Stimulated activated CD4-positive, alpha-beta T cell treated with anti-CD3 and anti-CD28 coated beads, Interleukin-12 subunit alpha, Interleukin-12 subunit beta, amount 100 ng/mL, for 24 hours (primary cell): Measurements from ENCODE around the gene CPLX1.

Experiments used
- DNase-seq, 2 experiments: peaks; one replicate each; pipeline ENCODE4 v3.0.0-alpha.2; 2020; ENCODE audit warnings: low read depth in 2 of 2

Gene CPLX1

GRCh38 chr4:825971-826330 lies at the start of gene CPLX1:
TSS of gene CPLX1 (minus strand) at chr4:826129. CDS start at chr4:824522, 1,607 bp downstream.
- DNase-seq = peak in 1 of 2 experiments; percentile 17

GRCh38 chr4:874971-875817 lies 49.3 kb upstream of the CPLX1 start:
- no peak for DNase-seq

GRCh38 chr4:874056-874455 lies 48.1 kb upstream of the CPLX1 start:
- DNase-seq = no peak

GRCh38 chr4:872241-872981 lies 46.5 kb upstream of the CPLX1 start:
- no peak for DNase-seq

DNA sequence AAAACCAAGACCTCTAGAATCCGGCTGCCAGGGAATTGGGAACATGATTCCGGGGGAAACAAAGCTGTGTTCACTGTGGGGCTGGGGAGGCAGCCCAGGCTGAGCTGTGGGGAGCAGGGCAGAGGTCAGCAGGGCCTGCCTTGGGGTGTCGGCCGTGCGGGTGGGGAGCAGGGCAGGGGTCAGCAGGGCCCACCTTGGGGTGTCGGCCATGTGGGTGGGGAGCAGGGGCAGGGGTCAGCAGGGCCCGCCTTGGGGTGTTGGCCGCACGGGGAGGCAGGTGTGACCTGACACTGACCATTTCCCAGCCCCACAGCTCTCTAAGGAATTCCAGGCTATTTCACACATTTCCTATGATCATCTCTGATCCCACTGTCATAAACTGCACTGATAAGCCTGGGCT lies 45.6 kb upstream of the CPLX1 start:
- no peak for DNase-seq

DNA sequence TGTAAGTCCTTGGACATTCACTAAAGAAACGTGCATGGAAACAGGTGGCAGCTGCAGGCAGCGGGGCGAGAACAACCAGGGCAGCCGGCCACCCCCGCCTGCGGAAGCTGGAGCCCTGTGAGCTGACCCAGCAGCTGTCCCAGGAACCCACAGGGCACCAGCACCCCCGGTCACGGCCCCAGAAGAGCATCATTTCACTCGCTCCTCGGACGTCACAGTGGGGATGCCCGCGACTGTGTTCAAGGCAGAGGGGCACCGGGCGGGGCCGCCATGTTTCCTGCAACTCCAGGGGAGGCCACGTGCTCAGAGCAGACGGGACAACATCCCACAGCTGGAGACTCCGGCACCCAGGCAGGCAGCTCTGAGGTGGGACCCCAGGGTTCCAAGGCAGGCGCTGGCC lies 45.0 kb upstream of the CPLX1 start:
- no peak for DNase-seq

DNA sequence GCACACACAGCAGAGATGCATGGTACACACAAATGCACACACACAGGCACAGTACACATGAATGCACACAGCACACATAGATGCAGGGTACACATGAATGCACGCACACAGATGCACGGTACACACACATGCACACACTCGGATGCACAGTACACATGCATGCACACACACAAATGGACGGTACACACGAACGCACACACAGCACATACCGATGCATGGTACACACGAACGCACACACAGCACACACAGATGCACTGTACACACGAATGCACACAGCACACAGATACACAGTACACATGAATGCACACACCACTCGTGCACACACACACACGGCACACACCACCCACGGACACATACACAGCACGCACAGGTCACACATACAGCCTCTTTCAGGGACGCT lies 43.8 kb upstream of the CPLX1 start:
- no peak for DNase-seq

GRCh38 chr4:868421-868820 lies 42.5 kb upstream of the CPLX1 start:
- no peak for DNase-seq

GRCh38 chr4:867526-868250 lies 41.8 kb upstream of the CPLX1 start:
- DNase-seq = no peak

DNA sequence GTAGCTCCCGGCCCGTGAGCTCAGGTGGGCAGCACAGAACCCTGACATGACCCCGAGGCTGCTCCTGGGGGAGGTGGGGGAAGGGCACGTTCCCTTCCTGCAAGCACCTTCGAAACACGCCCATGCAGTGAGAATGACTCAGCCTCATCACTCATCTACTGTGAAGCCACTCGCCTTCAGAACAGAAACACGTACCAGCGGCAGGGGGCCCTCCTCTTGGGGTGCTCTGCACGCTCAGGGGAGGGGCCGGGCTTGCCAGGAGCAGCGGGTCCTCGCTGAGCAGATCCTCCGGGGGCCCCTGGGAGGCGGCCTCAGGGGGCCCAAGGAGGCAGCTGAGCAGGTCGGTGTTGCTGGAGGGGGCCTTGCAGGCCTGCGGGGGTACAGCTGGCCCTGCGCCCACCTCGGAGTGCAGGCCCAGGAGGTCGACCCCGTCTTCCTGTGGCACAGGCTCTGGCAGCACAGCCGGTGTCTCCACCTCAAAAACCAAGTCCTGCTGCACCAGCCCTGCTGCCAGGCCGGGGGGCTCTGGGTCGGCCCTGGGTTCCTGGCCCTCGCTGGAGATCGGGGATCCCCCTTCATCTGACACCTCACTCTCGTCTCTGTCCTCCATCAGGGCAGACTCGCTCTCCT lies 40.9 kb upstream of the CPLX1 start:
- DNase-seq = no peak

DNA sequence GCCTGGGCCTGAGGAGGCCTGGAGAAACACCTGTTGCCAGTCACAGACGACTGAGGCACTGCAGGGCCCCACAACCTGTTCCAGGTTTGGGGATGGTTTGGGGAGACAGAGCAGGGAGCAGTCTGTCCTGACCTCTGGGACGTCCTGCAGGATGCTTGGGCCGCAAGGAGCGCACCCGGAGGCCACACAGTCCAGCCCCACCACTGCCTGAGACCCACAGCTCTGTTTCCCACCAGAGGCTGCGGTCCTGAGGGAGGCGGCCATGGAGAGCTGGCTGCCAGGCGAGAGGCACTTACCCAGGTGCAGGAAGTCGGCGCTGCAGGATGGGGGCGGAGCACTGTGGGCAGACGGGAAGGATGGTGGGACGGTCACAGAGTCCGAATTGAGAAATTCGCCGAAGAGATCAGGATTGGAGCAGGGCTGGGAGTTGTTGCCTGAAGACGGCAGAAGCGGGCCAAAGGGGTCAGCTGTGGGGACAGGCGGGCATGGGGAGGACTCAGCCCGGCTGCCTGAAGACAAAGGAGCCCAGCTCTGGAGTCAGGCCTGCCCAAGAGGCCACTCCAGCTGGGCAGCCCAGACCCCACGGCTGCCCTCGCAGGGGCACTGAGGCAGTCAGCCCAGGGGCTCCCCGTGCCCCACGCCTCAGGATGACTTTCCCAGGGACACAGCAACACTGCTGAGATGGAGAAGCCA lies 40.3 kb upstream of the CPLX1 start:
- DNase-seq = no peak

- no peak for DNase-seq
Observed at GRCh38 chr4:865572-865971, 39.6 kb upstream of the CPLX1 start.

DNA sequence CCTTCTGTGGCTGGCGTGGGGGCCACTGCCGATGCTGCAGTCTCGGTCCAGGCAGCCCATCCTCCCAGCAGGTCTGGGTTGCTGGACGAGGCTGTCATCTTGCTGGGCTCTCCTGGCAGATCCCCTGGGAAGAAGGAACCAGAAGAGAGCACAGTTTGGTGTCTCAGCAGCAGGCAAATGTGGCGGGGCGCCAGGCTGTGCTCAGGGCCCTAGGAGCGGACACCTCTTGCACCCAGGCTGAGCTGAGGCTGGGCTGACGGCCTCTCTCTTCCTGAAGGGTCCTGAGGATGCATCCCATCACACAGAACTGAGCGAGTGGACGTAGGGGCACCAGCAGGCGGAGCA lies 39.2 kb upstream of the CPLX1 start:
- DNase-seq = no peak

DNA sequence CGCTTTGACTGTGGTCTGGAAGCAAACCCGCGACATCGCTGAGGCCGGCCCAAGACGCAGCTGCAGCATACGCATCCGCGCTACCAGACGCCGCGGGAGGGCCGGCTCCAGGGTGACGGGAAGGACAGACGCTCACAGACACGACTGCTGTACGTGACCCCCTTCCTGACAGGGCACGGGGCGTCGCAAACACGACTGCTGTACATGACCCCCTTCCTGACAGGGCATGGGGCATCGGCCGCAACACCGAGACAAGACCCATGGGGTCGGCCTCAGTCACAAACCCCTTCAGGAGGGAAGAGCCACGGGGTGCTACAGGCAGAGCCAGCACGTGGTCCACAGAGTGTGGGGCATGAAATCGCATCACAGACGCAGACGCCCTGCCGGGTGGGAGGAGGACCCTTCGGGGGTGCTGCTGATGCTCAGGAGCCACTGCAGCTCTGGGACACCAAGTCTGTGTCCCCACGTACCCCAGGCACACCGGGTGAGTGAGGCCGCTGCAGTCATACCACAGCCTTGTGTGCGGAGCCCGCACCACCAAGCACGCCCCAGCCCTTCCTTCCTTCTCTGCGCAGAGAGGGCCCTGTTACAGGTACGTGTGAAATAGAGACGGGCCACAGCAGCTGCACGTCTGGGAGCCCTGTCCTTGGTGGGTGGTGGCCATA lies 38.7 kb upstream of the CPLX1 start:
- no peak for DNase-seq

DNA sequence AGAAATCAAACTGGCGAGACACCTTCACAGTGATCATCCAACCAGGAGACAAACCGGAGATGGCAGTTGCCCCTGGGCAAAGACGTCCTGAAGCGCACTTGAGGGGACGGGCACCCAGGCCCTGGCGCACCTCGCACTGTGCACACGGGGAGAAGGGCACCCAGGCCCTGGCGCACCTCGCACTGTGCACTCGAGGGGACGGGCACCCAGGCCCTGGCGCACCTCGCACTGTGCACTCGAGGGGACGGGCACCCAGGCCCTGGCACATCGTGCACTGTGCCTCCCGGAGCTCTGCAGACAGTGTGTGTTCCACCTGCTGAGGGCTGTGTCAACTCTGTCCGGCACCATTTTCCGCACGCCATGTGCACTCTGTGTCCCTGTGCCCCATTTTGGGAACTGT lies 34.6 kb upstream of the CPLX1 start:
- DNase-seq = no peak

DNA sequence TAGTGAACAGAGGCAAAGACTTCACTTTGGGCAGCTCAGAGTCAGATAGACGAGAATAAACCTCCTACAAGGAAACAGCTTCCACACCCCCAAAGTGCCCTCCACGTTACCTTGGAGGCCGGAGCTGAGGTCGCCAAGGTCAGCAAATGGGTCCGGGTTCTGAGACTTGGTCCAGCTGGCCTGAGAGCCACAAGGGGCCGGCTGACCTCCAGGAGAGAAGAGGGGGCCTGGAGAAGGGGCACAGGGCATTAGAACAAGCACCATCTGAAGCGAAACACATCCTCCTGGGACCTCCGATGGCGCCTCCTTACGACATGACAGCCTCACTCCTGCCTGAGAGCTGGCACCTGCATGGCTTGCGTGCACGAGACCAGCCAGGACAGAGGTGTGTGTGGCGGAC lies 33.6 kb upstream of the CPLX1 start:
- no peak for DNase-seq

GRCh38 chr4:858831-859451 lies 33.0 kb upstream of the CPLX1 start:
- DNase-seq = no peak

DNA sequence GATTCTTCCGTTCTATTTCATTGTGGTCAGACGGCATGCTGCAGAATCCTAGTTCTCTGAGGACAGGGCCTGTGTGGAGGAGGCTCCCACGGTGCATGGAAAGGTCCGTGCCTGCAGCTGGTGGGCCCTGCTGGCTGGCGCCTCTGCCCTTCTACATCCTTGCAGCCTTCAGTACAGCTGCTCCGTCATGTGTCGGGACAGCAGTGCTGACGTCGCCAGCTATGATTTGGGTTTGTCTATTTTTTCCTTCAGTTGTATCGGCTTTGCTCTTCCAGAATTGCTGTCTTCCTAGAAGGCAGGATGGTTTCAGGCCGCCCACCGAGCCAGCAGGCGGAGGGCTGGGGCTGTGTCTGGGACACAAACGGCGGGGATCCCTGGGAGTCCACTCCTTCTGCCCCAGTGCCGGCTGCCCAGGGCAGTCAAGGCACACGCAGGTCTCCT lies 32.1 kb upstream of the CPLX1 start:
- DNase-seq = no peak

GRCh38 chr4:857461-857860 lies 31.5 kb upstream of the CPLX1 start:
- no peak for DNase-seq

DNA sequence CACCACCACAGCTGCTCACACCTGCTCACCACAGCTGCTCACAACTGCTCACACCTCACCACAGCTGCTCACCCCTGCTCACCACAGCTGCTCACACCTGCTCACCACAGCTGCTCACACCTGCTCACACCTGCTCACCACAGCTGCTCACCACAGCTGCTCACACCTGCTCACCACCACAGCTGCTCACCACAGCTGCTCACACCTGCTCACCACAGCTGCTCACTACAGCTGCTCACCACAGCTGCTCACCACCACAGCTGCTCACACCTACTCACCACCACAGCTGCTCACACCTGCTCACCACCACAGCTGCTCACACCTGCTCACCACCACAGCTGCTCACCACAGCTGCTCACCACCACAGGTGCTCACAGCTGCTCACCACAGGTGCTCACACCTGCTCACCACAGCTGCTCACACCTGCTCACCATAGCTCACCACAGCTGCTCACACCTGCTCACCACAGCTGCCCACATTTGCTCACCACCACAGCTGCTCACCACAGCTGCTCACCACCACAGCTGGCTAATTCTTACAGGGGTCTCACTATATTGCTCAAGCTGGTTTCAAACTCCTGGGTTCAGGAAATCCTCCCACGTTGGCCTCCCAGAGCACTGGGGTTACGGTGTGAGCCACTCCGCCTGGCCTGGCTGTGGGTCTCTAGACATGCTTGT lies 30.4 kb upstream of the CPLX1 start:
- DNase-seq = no peak
